ENCODE data around the gene OTOGL. TPM values are rescaled to one million over a fixed set of nuclear protein-coding genes. Genes with fewer than 3 reads are reported as not detected.

Gene OTOGL
- total RNA-seq, 2 experiments from 2014 or later = not detected

DNA sequence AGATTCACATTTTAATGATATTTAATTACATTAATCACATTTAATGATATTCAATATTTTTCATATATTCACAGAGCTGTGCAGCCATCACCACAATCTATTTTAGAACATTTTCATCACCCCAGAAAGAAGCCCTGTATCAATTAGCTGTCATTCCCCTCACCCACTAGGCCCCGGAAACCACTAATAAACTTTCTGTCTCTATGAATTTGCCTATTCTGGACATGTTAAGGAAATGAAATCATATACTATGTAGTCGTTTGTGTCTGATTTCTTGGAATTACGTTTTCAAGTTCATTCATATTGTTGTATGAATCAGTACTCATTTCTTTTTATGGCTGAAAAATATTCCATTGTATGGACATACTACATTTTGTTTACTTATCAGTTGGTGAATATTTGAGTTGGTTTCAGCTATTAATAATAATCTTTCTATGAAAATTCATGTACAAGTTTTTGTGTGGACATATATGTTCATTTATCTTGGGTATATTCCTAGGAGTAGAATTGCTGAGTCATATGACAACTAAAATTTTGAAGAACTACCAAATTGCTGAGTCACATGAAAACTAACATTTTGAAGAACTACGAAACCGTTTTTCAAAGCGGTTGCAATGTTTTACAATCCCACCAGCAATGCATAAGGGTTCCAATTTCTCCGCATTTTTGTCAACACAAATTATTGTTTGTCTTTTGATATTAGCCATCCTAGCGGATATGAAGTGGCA lies 11.7 kb upstream of the OTOGL start:
- Mint-ChIP-seq H3K4me3 (no peak overlapping the region), H3K36me3 (ENCODE audit: low read depth) (peaks cover 4% of the 10 kb centered on the region), H3K4me1 (ENCODE audit: low read depth) (peaks cover 13% of the 10 kb centered on the region), H3K27me3 (ENCODE audit: low read depth) (no peaks in the 10 kb centered on the region), H3K27ac (no peak overlapping the region), H3K9me3 (peaks cover 9% of the 10 kb centered on the region)
- DNase-seq = no peak
- CTCF ChIA-PET = no interaction called here
- intact Hi-C loops (cut with micrococcal nuclease) = no loop called here

DNA sequence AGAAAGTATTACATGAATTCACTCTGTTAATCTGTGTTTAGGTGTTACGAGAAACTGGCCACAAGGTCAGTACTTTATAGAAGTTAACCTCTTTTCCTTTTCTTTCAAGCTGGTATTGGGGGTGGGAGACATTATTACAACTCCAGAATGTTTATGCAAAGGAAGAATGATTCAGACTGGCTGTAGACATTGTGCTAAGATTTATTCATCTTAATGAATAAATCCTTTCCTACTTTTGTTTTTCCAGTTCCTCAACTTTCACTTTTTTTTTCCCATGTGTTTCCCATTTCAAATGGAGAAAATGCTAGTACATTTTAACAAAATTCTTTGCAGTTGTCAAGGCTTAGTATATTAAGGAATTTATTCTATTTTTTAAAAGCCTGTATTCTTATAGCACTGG lies 1.3 kb downstream of the OTOGL start:
- Mint-ChIP-seq H3K27me3 (ENCODE audit: low read depth) (no peaks in the 10 kb centered on the region), H3K27ac (no peak overlapping the region), H3K9me3 (no peaks in the 10 kb centered on the region), H3K4me1 (ENCODE audit: low read depth) (no peaks in the 10 kb centered on the region), H3K4me3 (no peak overlapping the region), H3K36me3 (ENCODE audit: low read depth) (no peaks in the 10 kb centered on the region)
- intact Hi-C loops (cut with micrococcal nuclease) = no loop called here
- no peak for DNase-seq
- CTCF ChIA-PET = no interaction called here

DNA sequence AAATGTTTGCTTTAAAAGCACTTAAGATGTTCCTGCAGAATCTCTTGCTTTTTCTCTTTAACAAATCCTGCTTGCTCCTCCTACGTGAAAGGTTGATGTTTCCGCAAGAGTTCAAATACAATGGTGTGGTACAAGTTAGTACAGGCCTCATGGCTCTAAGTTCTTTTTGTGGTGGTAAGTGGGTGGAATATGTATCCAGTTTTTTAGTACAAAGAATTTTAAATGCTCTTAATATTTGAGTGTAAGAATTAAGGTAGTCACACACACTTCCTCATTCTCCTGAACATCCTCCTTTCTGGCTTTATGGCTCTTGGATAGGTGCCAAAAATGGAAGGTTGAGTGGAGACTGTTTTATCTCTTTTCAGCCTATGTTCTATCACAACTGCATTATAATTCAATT lies 1.8 kb downstream of the OTOGL start:
- H3K27me3 Mint-ChIP-seq (ENCODE audit: low read depth) = no peaks in the 10 kb centered on the region
- DNase-seq = no peak
- H3K4me3 Mint-ChIP-seq = no peak overlapping the region
- H3K9me3 Mint-ChIP-seq = no peaks in the 10 kb centered on the region
- no peaks in the 10 kb centered on the region for H3K4me1 Mint-ChIP-seq (ENCODE audit: low read depth)
- intact Hi-C loops (cut with micrococcal nuclease) = no loop called here
- H3K27ac Mint-ChIP-seq = no peak overlapping the region
- no peaks in the 10 kb centered on the region for H3K36me3 Mint-ChIP-seq (ENCODE audit: low read depth)
- CTCF ChIA-PET = no interaction called here

DNA sequence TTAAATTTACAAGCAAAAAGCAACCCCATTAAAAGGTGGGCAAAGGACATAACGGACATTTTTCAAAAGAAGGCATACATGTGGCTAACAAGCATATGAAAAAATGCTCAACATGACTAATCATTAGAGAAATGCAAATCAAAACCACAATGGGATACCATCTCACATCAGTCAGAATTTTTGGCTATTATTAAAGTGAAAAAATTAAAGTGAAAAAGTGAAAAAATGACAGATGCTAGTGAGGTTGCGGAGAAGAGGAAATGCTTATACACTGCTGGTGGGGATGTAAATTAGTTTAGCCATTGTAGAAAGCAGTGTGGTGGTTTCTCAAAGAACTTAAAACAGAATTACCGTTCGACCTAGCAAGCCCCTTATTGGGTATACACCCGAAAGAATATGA lies 7.9 kb downstream of the OTOGL start:
- Mint-ChIP-seq H3K27ac (no peak overlapping the region), H3K9me3 (no peaks in the 10 kb centered on the region), H3K4me1 (ENCODE audit: low read depth) (no peaks in the 10 kb centered on the region), H3K36me3 (ENCODE audit: low read depth) (no peaks in the 10 kb centered on the region), H3K27me3 (ENCODE audit: low read depth) (no peaks in the 10 kb centered on the region), H3K4me3 (no peak overlapping the region)
- DNase-seq = no peak
- intact Hi-C loops (cut with micrococcal nuclease) = no loop called here
- CTCF ChIA-PET = no interaction called here

DNA sequence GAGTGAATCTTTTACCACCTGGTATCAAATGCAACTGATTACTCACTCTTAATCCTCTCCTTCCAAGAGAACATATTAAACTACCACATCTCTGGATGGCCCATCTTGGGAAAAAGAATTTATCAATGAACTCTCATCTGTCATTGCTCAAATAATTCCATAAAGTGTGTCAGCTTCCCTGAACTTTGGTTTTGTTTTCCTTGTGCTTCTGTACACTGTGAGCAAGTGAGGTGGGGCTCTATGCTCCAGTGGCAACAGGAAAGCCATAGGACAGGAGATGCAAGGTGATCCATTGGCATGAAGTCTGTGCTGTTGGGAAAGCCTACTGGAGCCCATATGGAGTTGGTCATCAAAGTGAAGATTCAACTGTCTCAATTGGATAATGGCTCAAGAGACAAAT lies 17.4 kb downstream of the OTOGL start:
- no peaks in the 10 kb centered on the region for H3K36me3 Mint-ChIP-seq (ENCODE audit: low read depth)
- no peak overlapping the region for H3K27ac Mint-ChIP-seq
- no peaks in the 10 kb centered on the region for H3K4me1 Mint-ChIP-seq (ENCODE audit: low read depth)
- no peak overlapping the region for H3K4me3 Mint-ChIP-seq
- H3K9me3 Mint-ChIP-seq = peaks cover 10% of the 10 kb centered on the region
- intact Hi-C loops (cut with micrococcal nuclease) = no loop called here
- no peak for DNase-seq
- CTCF ChIA-PET = no interaction called here
- H3K27me3 Mint-ChIP-seq (ENCODE audit: low read depth) = peaks cover 2% of the 10 kb centered on the region

GRCh38 chr12:80118565-80119324 lies 19.4 kb downstream of the OTOGL start:
- DNase-seq = no peak
- Mint-ChIP-seq H3K9me3 (peaks cover 1% of the 10 kb centered on the region), H3K27me3 (ENCODE audit: low read depth) (peaks cover 2% of the 10 kb centered on the region), H3K36me3 (ENCODE audit: low read depth) (no peaks in the 10 kb centered on the region), H3K4me1 (ENCODE audit: low read depth) (no peaks in the 10 kb centered on the region), H3K4me3 (no peak overlapping the region), H3K27ac (no peak overlapping the region)
- CTCF ChIA-PET = interaction anchor here (0.9 kb wide), 1 partner anchor 15 kb away, joined by 3 read pairs; no protein-coding TSS in a partner anchor
- intact Hi-C loops (cut with micrococcal nuclease) = no loop called here

DNA sequence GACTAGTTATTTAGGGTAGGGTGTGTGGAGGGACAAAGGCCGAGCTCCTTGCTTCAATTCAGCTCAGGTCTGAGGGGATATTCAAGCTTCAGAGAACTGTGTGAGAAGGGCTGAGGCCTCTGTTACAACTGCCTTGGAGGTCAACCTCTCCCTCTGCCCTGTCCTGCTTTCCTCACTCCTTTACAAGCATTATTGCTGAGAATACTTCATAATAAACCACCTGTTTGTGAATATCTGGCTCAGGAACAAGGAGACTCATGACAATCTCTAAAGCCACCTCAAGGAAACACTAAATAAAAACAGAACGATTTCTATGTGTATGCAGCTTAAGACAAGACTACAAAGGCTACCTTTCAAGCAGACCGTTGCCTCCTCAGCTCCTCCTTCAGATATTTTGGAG lies 21.7 kb downstream of the OTOGL start:
- H3K36me3 Mint-ChIP-seq (ENCODE audit: low read depth) = no peaks in the 10 kb centered on the region
- intact Hi-C loops (cut with micrococcal nuclease) = no loop called here
- no peaks in the 10 kb centered on the region for H3K4me1 Mint-ChIP-seq (ENCODE audit: low read depth)
- no peaks in the 10 kb centered on the region for H3K27me3 Mint-ChIP-seq (ENCODE audit: low read depth)
- H3K4me3 Mint-ChIP-seq = no peak overlapping the region
- H3K9me3 Mint-ChIP-seq = no peaks in the 10 kb centered on the region
- H3K27ac Mint-ChIP-seq = no peak overlapping the region
- CTCF ChIA-PET = no interaction called here
- DNase-seq = no peak

- CTCF ChIA-PET = no interaction called here
- Mint-ChIP-seq H3K4me1 (ENCODE audit: low read depth) (no peaks in the 10 kb centered on the region), H3K36me3 (ENCODE audit: low read depth) (no peaks in the 10 kb centered on the region), H3K4me3 (no peak overlapping the region), H3K27ac (no peak overlapping the region), H3K27me3 (ENCODE audit: low read depth) (no peaks in the 10 kb centered on the region), H3K9me3 (no peaks in the 10 kb centered on the region)
- intact Hi-C loops (cut with micrococcal nuclease) = no loop called here
- DNase-seq = no peak
Observed at GRCh38 chr12:80121661-80122060, 22.3 kb downstream of the OTOGL start.

DNA sequence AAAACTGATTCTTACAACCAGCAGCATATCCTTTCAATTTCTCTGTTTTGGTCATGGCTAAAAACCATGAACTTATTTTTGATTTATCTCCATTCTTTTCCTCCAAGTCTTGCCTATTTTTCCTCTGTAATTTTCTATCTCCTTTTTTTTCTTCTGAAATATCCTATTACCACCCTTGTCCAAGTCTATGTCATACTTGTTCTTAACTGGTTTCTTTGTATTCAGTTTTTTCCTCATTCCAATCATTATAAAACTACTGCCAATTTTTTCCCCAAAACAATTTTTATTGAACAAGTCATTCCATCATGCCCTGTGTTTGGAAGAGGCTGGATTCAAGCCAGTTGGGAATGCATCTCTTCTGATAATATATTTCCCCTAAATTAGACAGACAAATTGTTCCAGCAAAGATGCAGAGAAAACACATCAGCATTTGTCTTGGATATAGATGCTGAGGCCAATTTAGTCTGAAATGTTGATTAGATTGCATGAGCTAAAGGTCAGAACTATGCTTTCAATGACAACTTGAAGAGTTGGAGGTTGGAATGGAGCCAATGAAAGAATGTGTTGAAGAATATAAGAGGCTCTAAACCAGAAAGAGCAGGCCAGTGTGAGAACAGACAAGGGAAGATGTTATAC lies 30.7 kb downstream of the OTOGL start:
- CTCF ChIA-PET = no interaction called here
- Mint-ChIP-seq H3K4me1 (ENCODE audit: low read depth) (no peaks in the 10 kb centered on the region), H3K27ac (no peak overlapping the region), H3K36me3 (ENCODE audit: low read depth) (no peaks in the 10 kb centered on the region), H3K27me3 (ENCODE audit: low read depth) (no peaks in the 10 kb centered on the region), H3K9me3 (peaks cover 3% of the 10 kb centered on the region), H3K4me3 (no peak overlapping the region)
- no peak for DNase-seq
- intact Hi-C loops (cut with micrococcal nuclease) = no loop called here

DNA sequence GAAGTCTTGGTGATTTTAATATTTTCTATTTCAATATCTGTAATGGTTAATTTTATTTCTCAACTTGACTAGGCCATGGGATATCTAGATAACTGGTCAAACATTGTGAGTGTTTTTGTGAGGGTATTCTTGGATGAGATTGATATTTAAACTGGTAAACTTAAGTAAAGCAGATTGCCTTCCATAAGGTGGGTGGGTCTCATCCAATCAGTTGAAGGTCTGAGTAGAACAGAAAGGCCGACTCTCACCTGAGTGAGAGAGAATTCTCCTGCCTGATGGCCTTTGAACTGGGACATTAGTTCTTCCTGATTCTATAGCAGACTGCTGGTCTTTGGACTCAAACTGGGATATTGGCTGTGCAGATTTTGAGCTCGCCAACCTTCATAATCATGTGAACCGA lies 36.3 kb downstream of the OTOGL start:
- DNase-seq = no peak
- CTCF ChIA-PET = no interaction called here
- H3K4me3 Mint-ChIP-seq = no peak overlapping the region
- no peaks in the 10 kb centered on the region for H3K4me1 Mint-ChIP-seq (ENCODE audit: low read depth)
- intact Hi-C loops (cut with micrococcal nuclease) = no loop called here
- H3K9me3 Mint-ChIP-seq = no peaks in the 10 kb centered on the region
- no peaks in the 10 kb centered on the region for H3K27me3 Mint-ChIP-seq (ENCODE audit: low read depth)
- no peak overlapping the region for H3K27ac Mint-ChIP-seq
- no peaks in the 10 kb centered on the region for H3K36me3 Mint-ChIP-seq (ENCODE audit: low read depth)

- intact Hi-C loops (cut with micrococcal nuclease) = loop anchor here (5.0 kb wide), 1 partner anchor 58 kb away; no protein-coding TSS in a partner anchor
- H3K4me3 Mint-ChIP-seq = no peak overlapping the region
- CTCF ChIA-PET = no interaction called here
- H3K36me3 Mint-ChIP-seq (ENCODE audit: low read depth) = no peaks in the 10 kb centered on the region
- no peak overlapping the region for H3K27ac Mint-ChIP-seq
- DNase-seq = no peak
- no peaks in the 10 kb centered on the region for H3K27me3 Mint-ChIP-seq (ENCODE audit: low read depth)
- no peaks in the 10 kb centered on the region for H3K4me1 Mint-ChIP-seq (ENCODE audit: low read depth)
- no peaks in the 10 kb centered on the region for H3K9me3 Mint-ChIP-seq
Observed at GRCh38 chr12:80140005-80140404, 40.7 kb downstream of the OTOGL start.

- no peaks in the 10 kb centered on the region for H3K4me1 Mint-ChIP-seq (ENCODE audit: low read depth)
- no peaks in the 10 kb centered on the region for H3K27me3 Mint-ChIP-seq (ENCODE audit: low read depth)
- intact Hi-C loops (cut with micrococcal nuclease) = loop anchor here (5.0 kb wide), 1 partner anchor 60 kb away; no protein-coding TSS in a partner anchor
- CTCF ChIA-PET = no interaction called here
- DNase-seq = peak; percentile 29
- no peak overlapping the region for H3K4me3 Mint-ChIP-seq
- no peaks in the 10 kb centered on the region for H3K9me3 Mint-ChIP-seq
- H3K27ac Mint-ChIP-seq = no peak overlapping the region
- H3K36me3 Mint-ChIP-seq (ENCODE audit: low read depth) = no peaks in the 10 kb centered on the region
Observed at GRCh38 chr12:80142640-80143039, 43.3 kb downstream of the OTOGL start.

DNA sequence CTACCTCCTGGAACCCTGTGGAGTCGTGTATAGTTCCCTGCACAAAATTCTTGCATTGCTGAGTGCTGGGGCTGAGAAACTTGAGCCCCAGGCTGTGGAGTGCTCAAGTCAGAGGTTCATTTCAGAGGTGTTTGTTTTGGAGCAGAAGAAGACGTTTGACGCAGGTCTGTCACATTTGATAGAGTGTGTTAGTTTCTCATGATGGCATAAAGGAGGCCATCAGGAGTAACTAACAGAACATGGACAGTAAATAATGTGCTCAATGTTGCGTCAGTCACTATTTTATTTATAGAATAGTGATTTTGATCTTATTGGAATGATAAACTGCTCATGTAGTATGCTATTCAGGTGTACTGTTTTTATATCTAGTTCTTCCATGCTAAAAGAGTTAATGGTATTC lies 44.2 kb downstream of the OTOGL start:
- no peak overlapping the region for H3K4me3 Mint-ChIP-seq
- H3K9me3 Mint-ChIP-seq = peaks cover 1% of the 10 kb centered on the region
- H3K36me3 Mint-ChIP-seq (ENCODE audit: low read depth) = no peaks in the 10 kb centered on the region
- no peak for DNase-seq
- H3K27ac Mint-ChIP-seq = no peak overlapping the region
- intact Hi-C loops (cut with micrococcal nuclease) = loop anchor here (5.0 kb wide), 1 partner anchor 61 kb away; no protein-coding TSS in a partner anchor
- no peaks in the 10 kb centered on the region for H3K4me1 Mint-ChIP-seq (ENCODE audit: low read depth)
- CTCF ChIA-PET = no interaction called here
- H3K27me3 Mint-ChIP-seq (ENCODE audit: low read depth) = no peaks in the 10 kb centered on the region
